WTC11 (cell line): ENCODE data around the gene ANTXR2. TPM values are rescaled to one million over a fixed set of nuclear protein-coding genes. Genes with fewer than 3 reads are reported as not detected.

ENCODE experiments used
- ATAC-seq: fragments of 200-7000 bp; cut with Tn5 transposase; 2 replicates; pipeline ENCODE4 v1.10.0; 2021; ENCODE audit warnings: mild to moderate bottlenecking, moderate library complexity
- CTCF ChIA-PET: fragments of 300-600 bp; sonication (Branson Sonifier 250); formaldehyde crosslinking; loops from one replicate; lab custom pipeline; 2021; ENCODE audit warnings: antibody characterized with exemption; lab: Charles Lee
- POLR2A ChIA-PET: fragments of 350-600 bp; sonication (Branson Sonifier 250); formaldehyde crosslinking; loops from one replicate; lab custom pipeline; 2021; ENCODE audit warnings: antibody characterized with exemption; lab: Charles Lee
- DNase-seq: peaks from one replicate; pipeline ENCODE4 v3.0.0; 2021; ENCODE audit warnings: low spot score
- H3K27ac Mint-ChIP-seq: 2 replicates; pipeline ENCODE4 v1.8.0; 2021; ENCODE audit warnings: mixed read lengths
- H3K27me3 Mint-ChIP-seq: 2 replicates; pipeline ENCODE4 v1.8.0; 2021; ENCODE audit warnings: low read depth, mild to moderate bottlenecking, moderate library complexity, mixed read lengths
- H3K36me3 Mint-ChIP-seq: 2 replicates; pipeline ENCODE4 v1.8.0; 2021; ENCODE audit warnings: mixed read lengths
- H3K4me1 Mint-ChIP-seq: 2 replicates; pipeline ENCODE4 v1.8.0; 2022; ENCODE audit warnings: mixed read lengths
- H3K4me3 Mint-ChIP-seq: 2 replicates; pipeline ENCODE4 v1.8.0; 2021; ENCODE audit warnings: mild to moderate bottlenecking, moderate library complexity, mixed read lengths
- H3K9me3 Mint-ChIP-seq: 2 replicates; pipeline ENCODE4 v1.8.0; 2021; ENCODE audit warnings: mixed read lengths
- ATF2 ChIP-seq: sonication (generic); formaldehyde crosslinking; IDR thresholded peaks from 2 replicates; pipeline ENCODE4 v1.8.1; 2022; ENCODE audit warnings: low read depth, missing genetic modification reagents, borderline replicate concordance
- ATF3 ChIP-seq: sonication (generic); formaldehyde crosslinking; conservative IDR thresholded peaks from 2 replicates; pipeline ENCODE4 v1.8.1; 2022; ENCODE audit warnings: mild to moderate bottlenecking, missing genetic modification reagents
- CREM ChIP-seq: sonication (generic); formaldehyde crosslinking; IDR thresholded peaks from 2 replicates; pipeline ENCODE4 v1.8.1; 2022; ENCODE audit warnings: mild to moderate bottlenecking, missing genetic modification reagents, moderate library complexity
- CTCF ChIP-seq: fragments of 200-600 bp; IDR thresholded peaks from 2 replicates; pipeline ENCODE4 v1.8.0; 2022; ENCODE audit warnings: antibody characterized with exemption
- ESRRA ChIP-seq: sonication (generic); formaldehyde crosslinking; IDR thresholded peaks from 2 replicates; pipeline ENCODE4 v1.8.1; 2022; ENCODE audit warnings: mild to moderate bottlenecking, missing genetic modification reagents, borderline replicate concordance
- GRHL2 ChIP-seq: fragments of 250-450 bp; sonication (Bioruptor Pico); IDR thresholded peaks from 2 replicates; pipeline ENCODE4 v1.8.0; 2022; ENCODE audit warnings: mild to moderate bottlenecking, moderate library complexity; ENCODE audit not compliant: insufficient replicate concordance, severe bottlenecking
- GTF2I ChIP-seq: fragments of 250-450 bp; sonication (Bioruptor Pico); conservative IDR thresholded peaks from 2 replicates; pipeline ENCODE4 v1.4.0; 2021; ENCODE audit warnings: mild to moderate bottlenecking
- IRF2 ChIP-seq: sonication (generic); formaldehyde crosslinking; IDR thresholded peaks from 2 replicates; pipeline ENCODE4 v1.8.0; 2022; ENCODE audit warnings: low read depth, missing genetic modification reagents, borderline replicate concordance
- MXD4 ChIP-seq: fragments of 250-450 bp; sonication (Bioruptor Pico); IDR thresholded peaks from 2 replicates; pipeline ENCODE4 v1.8.0; 2021; ENCODE audit warnings: mild to moderate bottlenecking, moderate library complexity, borderline replicate concordance
- NFATC4 ChIP-seq: fragments of 250-450 bp; sonication (Bioruptor Pico); IDR thresholded peaks from 2 replicates; pipeline ENCODE4 v1.9.0; 2021; ENCODE audit warnings: mild to moderate bottlenecking
- NR3C1 ChIP-seq: sonication (generic); formaldehyde crosslinking; conservative IDR thresholded peaks from 2 replicates; pipeline ENCODE4 v1.8.1; 2023; ENCODE audit warnings: low read depth, mild to moderate bottlenecking, missing genetic modification reagents
- PREB ChIP-seq: sonication (generic); formaldehyde crosslinking; IDR thresholded peaks from 2 replicates; pipeline ENCODE4 v1.8.1; 2022; ENCODE audit warnings: mild to moderate bottlenecking, missing genetic modification reagents, moderate library complexity, borderline replicate concordance
- PRRX2 ChIP-seq: fragments of 250-450 bp; sonication (Bioruptor Pico); IDR thresholded peaks from 2 replicates; pipeline ENCODE4 v1.8.0; 2021; ENCODE audit warnings: mild to moderate bottlenecking
- TCF7 ChIP-seq: sonication (generic); formaldehyde crosslinking; IDR thresholded peaks from 2 replicates; pipeline ENCODE4 v1.8.0; 2022; ENCODE audit warnings: mild to moderate bottlenecking, low read depth, missing genetic modification reagents, moderate library complexity
- TP53 ChIP-seq: sonication (generic); formaldehyde crosslinking; IDR thresholded peaks from 2 replicates; pipeline ENCODE4 v1.8.1; 2023; ENCODE audit warnings: mild to moderate bottlenecking, missing genetic modification reagents
- ZNF219 ChIP-seq: sonication (generic); formaldehyde crosslinking; IDR thresholded peaks from 2 replicates; pipeline ENCODE4 v1.8.0; 2023; ENCODE audit warnings: missing genetic modification reagents, mild to moderate bottlenecking, borderline replicate concordance
- ZNF396 ChIP-seq: fragments of 250-450 bp; sonication (Bioruptor Pico); IDR thresholded peaks from 2 replicates; pipeline ENCODE4 v1.8.0; 2021; ENCODE audit warnings: mild to moderate bottlenecking, moderate library complexity, borderline replicate concordance
- ZNF416 ChIP-seq: fragments of 250-450 bp; sonication (Bioruptor Pico); IDR thresholded peaks from 2 replicates; pipeline ENCODE4 v1.9.0; 2021; ENCODE audit warnings: mild to moderate bottlenecking, inconsistent platforms
- ZNF512 ChIP-seq: sonication (generic); formaldehyde crosslinking; IDR thresholded peaks from 2 replicates; pipeline ENCODE4 v1.8.1; 2022; ENCODE audit warnings: missing genetic modification reagents, borderline replicate concordance
- ZNF671 ChIP-seq: fragments of 250-450 bp; sonication (Bioruptor Pico); IDR thresholded peaks from 2 replicates; pipeline ENCODE4 v1.8.0; 2021; ENCODE audit warnings: mild to moderate bottlenecking
- total RNA-seq: library from RNA; stranded (reverse); gene quantifications from 3 replicates; pipeline ENCODE4 v1.2.3, GENCODE V29; 2021

ANTXR2 gene
- total RNA-seq, 1 experiment from 2014 or later: 9.9 TPM

DNA sequence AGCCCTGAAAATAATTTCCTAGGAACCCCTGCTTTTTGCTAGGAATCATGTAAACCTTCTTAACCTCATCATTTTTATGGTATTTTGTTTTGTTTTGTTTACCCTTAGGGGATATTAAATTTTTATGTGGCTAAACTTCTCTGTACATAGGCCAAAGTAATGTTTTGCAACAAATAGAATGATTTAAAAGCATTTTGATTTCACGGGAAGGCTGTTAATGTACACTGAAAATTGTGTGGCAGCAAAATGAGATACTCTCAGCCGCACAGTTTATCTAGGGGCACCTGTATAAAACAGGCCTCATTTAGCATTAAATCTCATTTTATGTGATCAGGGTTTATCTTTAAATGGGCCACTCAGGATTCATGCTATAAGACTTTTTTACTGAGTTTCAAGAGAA, 175.0 kb downstream of the ANTXR2 start:
- peaks cover 20% of the 10 kb centered on the region for H3K4me1 Mint-ChIP-seq
- no peaks in the 10 kb centered on the region; the same call in 1 of the 2 replicates for H3K36me3 Mint-ChIP-seq
- TF ChIP-seq GTF2I (CRISPR knock-in tag) (no peak), GRHL2 (CRISPR knock-in tag) (no peak), ZNF219 (no peak), ZNF671 (CRISPR knock-in tag) (no peak), TCF7 (CRISPR knock-in tag) (no peak), IRF2 (CRISPR knock-in tag) (no peak), NR3C1 (CRISPR knock-in tag) (no peak), ATF3 (CRISPR knock-in tag) (no peak), PRRX2 (CRISPR knock-in tag) (no peak), ZNF512 (no peak), MXD4 (CRISPR knock-in tag) (no peak)
- TF ChIP-seq, all 79 proteins: peak for 0
- Mint-ChIP-seq H3K27me3 (no peaks in the 10 kb centered on the region), H3K27ac (no peak overlapping the region), H3K4me3 (no peak overlapping the region), H3K9me3 (peaks cover 10% of the 10 kb centered on the region)
- ATAC-seq (no peak), DNase-seq (no peak)
- ChIA-PET CTCF (no interaction called here), POLR2A (no interaction called here)

DNA sequence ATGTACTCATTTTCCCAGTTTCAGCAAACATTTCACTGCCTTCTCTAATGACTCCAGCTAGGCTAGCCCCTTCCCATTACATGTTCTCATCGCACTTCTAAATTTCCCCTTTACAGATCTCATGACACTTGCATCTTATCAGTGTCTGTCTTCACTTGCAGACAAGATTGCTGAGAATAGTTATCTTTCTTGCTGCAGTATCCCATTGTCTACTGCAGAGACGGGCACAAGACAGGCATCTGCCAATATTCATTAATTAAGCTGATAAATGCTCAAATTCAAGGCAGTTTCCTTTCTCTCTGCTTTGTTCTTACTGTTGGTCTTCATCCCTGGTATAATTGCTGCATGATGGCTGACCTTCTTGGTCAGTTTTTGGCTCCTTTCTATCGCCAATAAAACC, 175.9 kb downstream of the ANTXR2 start:
- Mint-ChIP-seq H3K4me1 (peaks cover 20% of the 10 kb centered on the region), H3K4me3 (no peak overlapping the region), H3K9me3 (peaks cover 10% of the 10 kb centered on the region), H3K36me3 (no peaks in the 10 kb centered on the region; the same call in 1 of the 2 replicates), H3K27ac (no peak overlapping the region), H3K27me3 (no peaks in the 10 kb centered on the region)
- POLR2A ChIA-PET: no interaction called here
- DNase-seq (no peak), ATAC-seq (no peak)
- no peak for TF ChIP-seq MXD4 (CRISPR knock-in tag)
- no peak for TF ChIP-seq CTCF
- no peak for TF ChIP-seq ZNF396 (CRISPR knock-in tag)
- TF ChIP-seq ESRRA (CRISPR knock-in tag): no peak
- TF ChIP-seq ZNF416: no peak
- TF ChIP-seq TP53 (CRISPR knock-in tag): no peak
- no peak for TF ChIP-seq NFATC4
- TF ChIP-seq ATF2: no peak
- no peak for TF ChIP-seq CREM (CRISPR knock-in tag)
- no peak for TF ChIP-seq PREB (CRISPR knock-in tag)
- CTCF ChIA-PET: interaction anchor here (0.6 kb wide), 1 partner anchor 54 kb away, joined by 8 read pairs; no protein-coding TSS in a partner anchor
